Gastroesophageal sphincter (tissue), 3 donors: ENCODE data around the gene MT1E.

Experiments used
- EP300 ChIP-seq: sonication (generic); formaldehyde crosslinking; IDR thresholded peaks from one replicate; pipeline ENCODE4 v1.6.1; 2017; ENCODE audit warnings: antibody characterized with exemption, mild to moderate bottlenecking
- POLR2A ChIP-seq, 2 donors: fragments of 450-650 bp; IDR thresholded peaks; one replicate each; pipeline ENCODE4 v1.6.1; 2017; ENCODE audit warnings: antibody characterized with exemption in 2 of 2, mild to moderate bottlenecking in 2 of 2, moderate library complexity in 1 of 2
- POLR2AphosphoS5 ChIP-seq: sonication (generic); formaldehyde crosslinking; IDR thresholded peaks from one replicate; pipeline ENCODE4 v1.6.1; 2017; ENCODE audit warnings: antibody characterized with exemption
- TF ChIP-seq, protein P1 (sequence below), 4 experiments: fragments of 200-600 bp in 2 of 4; fragments of 450-650 bp in 2 of 4; sonication (generic) in 1 of 4; IDR thresholded peaks; one replicate each; pipeline ENCODE4 v1.5.1; 2017 to 2019; ENCODE audit warnings: antibody characterized with exemption in 4 of 4, mild to moderate bottlenecking in 2 of 4, moderate library complexity in 2 of 4

GRCh38 chr16:56594292-56594619 lies 31.3 kb upstream of the MT1E start:
- TF ChIP-seq POLR2A (IDR thresholded peaks at IDR 0.05) (no peak), EP300 (no peak), POLR2AphosphoS5 (no peak)
- TF ChIP-seq, protein P1, sequence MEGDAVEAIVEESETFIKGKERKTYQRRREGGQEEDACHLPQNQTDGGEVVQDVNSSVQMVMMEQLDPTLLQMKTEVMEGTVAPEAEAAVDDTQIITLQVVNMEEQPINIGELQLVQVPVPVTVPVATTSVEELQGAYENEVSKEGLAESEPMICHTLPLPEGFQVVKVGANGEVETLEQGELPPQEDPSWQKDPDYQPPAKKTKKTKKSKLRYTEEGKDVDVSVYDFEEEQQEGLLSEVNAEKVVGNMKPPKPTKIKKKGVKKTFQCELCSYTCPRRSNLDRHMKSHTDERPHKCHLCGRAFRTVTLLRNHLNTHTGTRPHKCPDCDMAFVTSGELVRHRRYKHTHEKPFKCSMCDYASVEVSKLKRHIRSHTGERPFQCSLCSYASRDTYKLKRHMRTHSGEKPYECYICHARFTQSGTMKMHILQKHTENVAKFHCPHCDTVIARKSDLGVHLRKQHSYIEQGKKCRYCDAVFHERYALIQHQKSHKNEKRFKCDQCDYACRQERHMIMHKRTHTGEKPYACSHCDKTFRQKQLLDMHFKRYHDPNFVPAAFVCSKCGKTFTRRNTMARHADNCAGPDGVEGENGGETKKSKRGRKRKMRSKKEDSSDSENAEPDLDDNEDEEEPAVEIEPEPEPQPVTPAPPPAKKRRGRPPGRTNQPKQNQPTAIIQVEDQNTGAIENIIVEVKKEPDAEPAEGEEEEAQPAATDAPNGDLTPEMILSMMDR (IDR thresholded peaks at IDR 0.05): no peak
